ENCODE results near the gene CD79A. TPM values are rescaled to one million over a fixed set of nuclear protein-coding genes. Genes with fewer than 3 reads are reported as not detected.

CD79A gene
- polyA plus RNA-seq, 4 donors, result 0.45 to 10.5 (median 4.9) TPM

DNA sequence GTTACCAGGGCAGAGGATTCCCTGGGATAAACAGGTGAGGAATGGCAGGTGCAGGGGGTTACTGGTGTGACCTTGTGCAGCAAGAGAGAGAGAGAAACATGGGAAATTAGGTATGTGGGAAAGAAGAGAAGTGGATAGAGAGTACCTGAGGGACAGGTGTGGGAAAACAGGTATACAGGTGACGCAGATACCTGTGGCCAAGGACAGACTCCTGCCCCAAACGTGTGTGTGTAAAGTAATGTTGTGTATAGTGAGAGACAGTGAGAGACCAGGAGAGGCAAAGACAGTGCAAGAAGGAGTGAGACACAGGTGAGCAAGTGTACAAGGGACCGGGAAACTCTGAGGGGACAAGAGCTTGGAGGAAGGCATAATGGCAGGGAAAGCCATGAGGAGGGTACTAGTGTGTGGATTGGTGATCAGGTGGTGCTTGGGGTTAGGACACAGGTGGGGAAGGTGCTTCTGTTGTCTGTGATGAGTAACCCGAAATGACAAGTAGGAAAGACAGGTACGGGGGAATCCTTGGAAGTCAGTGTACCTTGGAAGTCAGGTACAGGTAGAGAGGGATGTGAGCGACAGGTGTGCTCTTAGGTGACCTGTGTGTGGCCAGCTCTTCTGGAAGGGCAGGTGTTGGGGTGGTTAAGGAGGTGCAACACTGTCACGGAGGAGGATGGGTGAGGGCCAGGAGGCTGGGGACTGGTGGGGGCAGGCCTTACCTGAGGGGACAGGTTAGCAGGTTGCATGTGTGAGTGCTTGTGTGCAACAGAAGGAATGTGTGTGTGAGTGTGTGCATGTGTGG is 48.3 kb downstream of the CD79A start:
- H3K4me1 ChIP-seq (ENCODE audit: control insufficient read depth in 3 of 3, insufficient read depth in 2 of 3, low read depth in 1 of 3, low read length in 2 of 3), result peaks cover 0 to 7% (median 0%) of the 10 kb centered on the region in 3 donors
- FAIRE-seq (no peak), DNase-seq (no peak)
- no peak overlapping the region for H3K4me3 ChIP-seq (ENCODE audit: low read depth in 1 of 3, low read length in 3 of 3)
- H3K36me3 ChIP-seq (ENCODE audit: control insufficient read depth in 3 of 3, insufficient read depth in 2 of 3, low read depth in 1 of 3, low read length in 3 of 3), result no peaks in the 10 kb centered on the region
- H3K27me3 ChIP-seq (ENCODE audit: control insufficient read depth in 3 of 3, insufficient read depth in 3 of 3, low read length in 3 of 3), result peaks cover 0 to 94% (median 45%) of the 10 kb centered on the region in 3 donors
- no peak overlapping the region for H3K27ac ChIP-seq (ENCODE audit: low read depth in 1 of 3, low read length in 2 of 3)
- WGBS, 3 donors, result 51 to 54% (median 54%) methylated on average over 7 of the region's 7 CpGs
- H3K9me3 ChIP-seq (ENCODE audit: control insufficient read depth in 2 of 2, insufficient read depth in 1 of 2, low read depth in 1 of 2, low read length in 1 of 2), result no peaks in the 10 kb centered on the region

- H3K27me3 ChIP-seq (ENCODE audit: control insufficient read depth in 3 of 3, insufficient read depth in 3 of 3, low read length in 3 of 3), result peaks cover 0 to 94% (median 44%) of the 10 kb centered on the region in 3 donors
- H3K4me1 ChIP-seq (ENCODE audit: control insufficient read depth in 3 of 3, insufficient read depth in 2 of 3, low read depth in 1 of 3, low read length in 2 of 3), result peaks cover 0 to 7% (median 0%) of the 10 kb centered on the region in 3 donors
- H3K4me3 ChIP-seq (ENCODE audit: low read depth in 1 of 3, low read length in 3 of 3), result no peak overlapping the region
- no peak for FAIRE-seq
- no peak overlapping the region for H3K27ac ChIP-seq (ENCODE audit: low read depth in 1 of 3, low read length in 2 of 3)
- H3K36me3 ChIP-seq (ENCODE audit: control insufficient read depth in 3 of 3, insufficient read depth in 2 of 3, low read depth in 1 of 3, low read length in 3 of 3), result no peaks in the 10 kb centered on the region
- no peak for DNase-seq
- H3K9me3 ChIP-seq (ENCODE audit: control insufficient read depth in 2 of 2, insufficient read depth in 1 of 2, low read depth in 1 of 2, low read length in 1 of 2), result no peaks in the 10 kb centered on the region
- WGBS, 3 donors, result 26 to 57% (median 38%) methylated on average over 24 to 27 of the region's 27 CpGs
Measured at GRCh38 chr19:41926028-41926762, 49.1 kb downstream of the CD79A start.

DNA sequence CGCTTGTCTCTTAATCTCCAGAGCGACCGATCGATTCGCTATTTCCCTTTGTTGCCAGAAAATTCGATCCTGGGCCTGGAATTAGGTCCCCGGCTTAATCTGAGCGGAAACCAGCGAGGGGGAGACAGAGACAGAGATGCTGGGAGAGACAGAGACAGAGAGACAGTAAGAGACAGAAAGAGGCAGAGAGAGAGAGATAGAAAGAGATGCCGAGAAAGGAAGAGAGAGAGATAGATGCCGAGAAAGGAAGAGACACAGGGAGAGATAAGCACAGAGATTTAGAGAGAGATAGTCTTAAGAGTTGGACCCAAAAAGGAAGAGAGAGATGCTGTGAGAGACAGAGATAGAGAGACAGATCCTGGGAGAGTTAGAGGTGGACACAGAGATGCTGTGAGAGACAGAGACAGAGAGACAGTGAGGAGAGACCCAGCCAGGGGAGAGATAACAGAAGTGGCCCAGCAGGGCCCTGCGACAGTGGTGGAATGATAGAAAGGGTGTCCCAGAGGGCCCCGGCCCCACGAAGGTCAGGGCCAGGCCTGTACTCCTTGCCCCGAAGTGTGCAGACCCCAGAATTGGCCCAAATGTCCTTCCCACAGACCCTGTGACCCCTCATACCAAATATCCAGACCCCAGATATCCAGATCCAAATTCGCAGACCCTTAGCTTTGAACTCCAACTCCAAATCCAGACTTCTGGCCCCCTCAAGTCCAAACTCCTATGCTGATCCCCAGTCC is 49.9 kb downstream of the CD79A start:
- H3K4me1 ChIP-seq (ENCODE audit: control insufficient read depth in 3 of 3, insufficient read depth in 2 of 3, low read depth in 1 of 3, low read length in 2 of 3), result peaks cover 0 to 7% (median 0%) of the 10 kb centered on the region in 3 donors
- no peaks in the 10 kb centered on the region for H3K36me3 ChIP-seq (ENCODE audit: control insufficient read depth in 3 of 3, insufficient read depth in 2 of 3, low read depth in 1 of 3, low read length in 3 of 3)
- H3K9me3 ChIP-seq (ENCODE audit: control insufficient read depth in 2 of 2, insufficient read depth in 1 of 2, low read depth in 1 of 2, low read length in 1 of 2), result no peaks in the 10 kb centered on the region
- WGBS, 3 donors, result 36 to 56% (median 51%) methylated on average over 16 of the region's 16 CpGs
- FAIRE-seq, result no peak
- H3K4me3 ChIP-seq (ENCODE audit: low read depth in 1 of 3, low read length in 3 of 3), result no peak overlapping the region
- DNase-seq, result no peak
- H3K27ac ChIP-seq (ENCODE audit: low read depth in 1 of 3, low read length in 2 of 3), result no peak overlapping the region
- H3K27me3 ChIP-seq (ENCODE audit: control insufficient read depth in 3 of 3, insufficient read depth in 3 of 3, low read length in 3 of 3), result peaks cover 0 to 94% (median 45%) of the 10 kb centered on the region in 3 donors

GRCh38 chr19:41927497-41928192 is 50.6 kb downstream of the CD79A start:
- Histone ChIP-seq H3K27me3 (ENCODE audit: control insufficient read depth in 3 of 3, insufficient read depth in 3 of 3, low read length in 3 of 3) (peaks cover 0 to 94% (median 45%) of the 10 kb centered on the region in 3 donors), H3K4me3 (ENCODE audit: low read depth in 1 of 3, low read length in 3 of 3) (peak overlapping the region in 2 of 3 donors; percentile 35 to 47), H3K36me3 (ENCODE audit: control insufficient read depth in 3 of 3, insufficient read depth in 2 of 3, low read depth in 1 of 3, low read length in 3 of 3) (no peaks in the 10 kb centered on the region), H3K4me1 (ENCODE audit: control insufficient read depth in 3 of 3, insufficient read depth in 2 of 3, low read depth in 1 of 3, low read length in 2 of 3) (peaks cover 0 to 7% (median 0%) of the 10 kb centered on the region in 3 donors), H3K27ac (ENCODE audit: low read depth in 1 of 3, low read length in 2 of 3) (no peak overlapping the region), H3K9me3 (ENCODE audit: control insufficient read depth in 2 of 2, insufficient read depth in 1 of 2, low read depth in 1 of 2, low read length in 1 of 2) (no peaks in the 10 kb centered on the region)
- DNase-seq, result no peak
- 4 to 6% (median 5%) methylated on average over 34 to 43 of the region's 43 CpGs for WGBS, 3 donors
- FAIRE-seq, result no peak

GRCh38 chr19:41928221-41928683 is 51.2 kb downstream of the CD79A start, which contains the start of gene ERFL:
TSS of gene ERFL (minus strand) at chr19:41928449. CDS start at chr19:41912919, 15,530 bp downstream.
- peaks cover 0 to 91% (median 40%) of the 10 kb centered on the region in 3 donors for H3K27me3 ChIP-seq (ENCODE audit: control insufficient read depth in 3 of 3, insufficient read depth in 3 of 3, low read length in 3 of 3)
- no peaks in the 10 kb centered on the region for H3K36me3 ChIP-seq (ENCODE audit: control insufficient read depth in 3 of 3, insufficient read depth in 2 of 3, low read depth in 1 of 3, low read length in 3 of 3)
- peak within 1 kb of the TSS in 2 of 3 donors; percentile 35 to 47 for H3K4me3 ChIP-seq (ENCODE audit: low read depth in 1 of 3, low read length in 3 of 3)
- 0 to 1% (median 0%) methylated on average over 30 to 49 of the region's 49 CpGs for WGBS, 3 donors
- H3K9me3 ChIP-seq (ENCODE audit: control insufficient read depth in 2 of 2, insufficient read depth in 1 of 2, low read depth in 1 of 2, low read length in 1 of 2), result no peaks in the 10 kb centered on the region
- FAIRE-seq, result no peak
- H3K4me1 ChIP-seq (ENCODE audit: control insufficient read depth in 3 of 3, insufficient read depth in 2 of 3, low read depth in 1 of 3, low read length in 2 of 3), result peaks cover 0 to 7% (median 0%) of the 10 kb centered on the region in 3 donors
- no peak for DNase-seq
- no peak within 1 kb of the TSS for H3K27ac ChIP-seq (ENCODE audit: low read depth in 1 of 3, low read length in 2 of 3)

GRCh38 chr19:41928754-41929535 is 51.9 kb downstream of the CD79A start:
- no peaks in the 10 kb centered on the region for H3K36me3 ChIP-seq (ENCODE audit: control insufficient read depth in 3 of 3, insufficient read depth in 2 of 3, low read depth in 1 of 3, low read length in 3 of 3)
- WGBS, 3 donors, result 1 to 3% (median 2%) methylated on average over 28 to 29 of the region's 29 CpGs
- FAIRE-seq (no peak), DNase-seq (peak in 1 of 2 donors; percentile 54)
- H3K4me1 ChIP-seq (ENCODE audit: control insufficient read depth in 3 of 3, insufficient read depth in 2 of 3, low read depth in 1 of 3, low read length in 2 of 3), result peaks cover 0 to 7% (median 0%) of the 10 kb centered on the region in 3 donors
- no peaks in the 10 kb centered on the region for H3K9me3 ChIP-seq (ENCODE audit: control insufficient read depth in 2 of 2, insufficient read depth in 1 of 2, low read depth in 1 of 2, low read length in 1 of 2)
- peak overlapping the region in 1 of 3 donors; percentile 47 for H3K4me3 ChIP-seq (ENCODE audit: low read depth in 1 of 3, low read length in 3 of 3)
- H3K27me3 ChIP-seq (ENCODE audit: control insufficient read depth in 3 of 3, insufficient read depth in 3 of 3, low read length in 3 of 3), result peaks cover 0 to 94% (median 39%) of the 10 kb centered on the region in 3 donors
- no peak overlapping the region for H3K27ac ChIP-seq (ENCODE audit: low read depth in 1 of 3, low read length in 2 of 3)

DNA sequence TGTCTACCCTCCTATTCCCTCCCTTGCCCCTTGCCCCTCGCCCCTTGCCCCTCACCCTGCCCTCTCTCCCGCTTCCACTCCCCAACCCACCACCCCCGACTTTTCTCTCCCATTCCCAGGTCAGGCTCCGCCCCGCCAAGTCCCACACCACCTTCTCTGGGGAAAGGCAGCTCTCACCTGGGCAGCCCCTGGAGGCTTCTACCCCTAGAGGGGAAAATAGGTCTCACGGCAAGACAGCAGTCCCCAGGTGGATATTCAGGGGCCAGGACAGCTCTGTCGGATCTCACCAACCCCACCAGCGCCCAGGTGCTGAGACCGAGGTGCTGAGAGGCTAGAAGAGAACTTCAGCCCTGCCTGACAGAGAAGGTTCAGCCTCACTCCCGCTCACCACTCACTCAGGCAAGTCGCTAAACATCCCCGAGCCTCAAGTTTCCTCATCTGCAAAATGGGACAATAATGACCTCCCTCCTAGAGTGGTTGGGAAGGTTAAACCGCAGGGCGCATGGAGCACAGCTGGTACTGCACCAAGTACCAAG is 52.5 kb downstream of the CD79A start:
- peaks cover 0 to 94% (median 33%) of the 10 kb centered on the region in 3 donors for H3K27me3 ChIP-seq (ENCODE audit: control insufficient read depth in 3 of 3, insufficient read depth in 3 of 3, low read length in 3 of 3)
- no peaks in the 10 kb centered on the region for H3K9me3 ChIP-seq (ENCODE audit: control insufficient read depth in 2 of 2, insufficient read depth in 1 of 2, low read depth in 1 of 2, low read length in 1 of 2)
- H3K27ac ChIP-seq (ENCODE audit: low read depth in 1 of 3, low read length in 2 of 3), result no peak overlapping the region
- 17 to 32% (median 24%) methylated on average over 14 of the region's 14 CpGs for WGBS, 3 donors
- no peaks in the 10 kb centered on the region for H3K36me3 ChIP-seq (ENCODE audit: control insufficient read depth in 3 of 3, insufficient read depth in 2 of 3, low read depth in 1 of 3, low read length in 3 of 3)
- no peak for DNase-seq
- H3K4me1 ChIP-seq (ENCODE audit: control insufficient read depth in 3 of 3, insufficient read depth in 2 of 3, low read depth in 1 of 3, low read length in 2 of 3), result peaks cover 0 to 7% (median 0%) of the 10 kb centered on the region in 3 donors
- no peak for FAIRE-seq
- H3K4me3 ChIP-seq (ENCODE audit: low read depth in 1 of 3, low read length in 3 of 3), result no peak overlapping the region
